ENCODE results near the gene RBM15. TPM values are rescaled to one million over a fixed set of nuclear protein-coding genes. Genes with fewer than 3 reads are reported as not detected.

RBM15 gene
- total and polyA plus RNA-seq, 2 experiments from 2014 or later: 20.8 to 84.0 TPM

- no peak for DNase-seq (ENCODE audit: low spot score)
- TF ChIP-seq ETS1 (IDR thresholded peaks at IDR 0.05): no peak
- TF ChIP-seq JUNB (IDR thresholded peaks at IDR 0.05; ENCODE audit: unreplicated experiment): no peak
- TF ChIP-seq ZNF331 (CRISPR knock-in tag; IDR thresholded peaks at IDR 0.05; ENCODE audit: low read depth): no peak
- TF ChIP-seq STAT1 (IDR thresholded peaks at IDR 0.05; ENCODE audit: unreplicated experiment): no peak
- TF ChIP-seq, protein P1, sequence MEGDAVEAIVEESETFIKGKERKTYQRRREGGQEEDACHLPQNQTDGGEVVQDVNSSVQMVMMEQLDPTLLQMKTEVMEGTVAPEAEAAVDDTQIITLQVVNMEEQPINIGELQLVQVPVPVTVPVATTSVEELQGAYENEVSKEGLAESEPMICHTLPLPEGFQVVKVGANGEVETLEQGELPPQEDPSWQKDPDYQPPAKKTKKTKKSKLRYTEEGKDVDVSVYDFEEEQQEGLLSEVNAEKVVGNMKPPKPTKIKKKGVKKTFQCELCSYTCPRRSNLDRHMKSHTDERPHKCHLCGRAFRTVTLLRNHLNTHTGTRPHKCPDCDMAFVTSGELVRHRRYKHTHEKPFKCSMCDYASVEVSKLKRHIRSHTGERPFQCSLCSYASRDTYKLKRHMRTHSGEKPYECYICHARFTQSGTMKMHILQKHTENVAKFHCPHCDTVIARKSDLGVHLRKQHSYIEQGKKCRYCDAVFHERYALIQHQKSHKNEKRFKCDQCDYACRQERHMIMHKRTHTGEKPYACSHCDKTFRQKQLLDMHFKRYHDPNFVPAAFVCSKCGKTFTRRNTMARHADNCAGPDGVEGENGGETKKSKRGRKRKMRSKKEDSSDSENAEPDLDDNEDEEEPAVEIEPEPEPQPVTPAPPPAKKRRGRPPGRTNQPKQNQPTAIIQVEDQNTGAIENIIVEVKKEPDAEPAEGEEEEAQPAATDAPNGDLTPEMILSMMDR (conservative IDR thresholded peaks at IDR 0.05; ENCODE audit: low read depth in 2 of 2): no peak
- TF ChIP-seq CREB1 (CRISPR knock-in tag; IDR thresholded peaks at IDR 0.05; ENCODE audit: low read depth): no peak
- TF ChIP-seq EZH2phosphoT487 (IDR thresholded peaks at IDR 0.05; ENCODE audit: unreplicated experiment): no peak
- TF ChIP-seq EZH2 (IDR thresholded peaks at IDR 0.05; ENCODE audit: low read depth, unreplicated experiment): no peak
- TF ChIP-seq ZNF114 (CRISPR knock-in tag; IDR thresholded peaks at IDR 0.05): no peak
- no peak for TF ChIP-seq NANOG (IDR thresholded peaks at IDR 0.05; ENCODE audit: borderline replicate concordance)
- no peak for TF ChIP-seq ZNF462 (CRISPR knock-in tag; IDR thresholded peaks at IDR 0.05)
- TF ChIP-seq, protein P2, sequence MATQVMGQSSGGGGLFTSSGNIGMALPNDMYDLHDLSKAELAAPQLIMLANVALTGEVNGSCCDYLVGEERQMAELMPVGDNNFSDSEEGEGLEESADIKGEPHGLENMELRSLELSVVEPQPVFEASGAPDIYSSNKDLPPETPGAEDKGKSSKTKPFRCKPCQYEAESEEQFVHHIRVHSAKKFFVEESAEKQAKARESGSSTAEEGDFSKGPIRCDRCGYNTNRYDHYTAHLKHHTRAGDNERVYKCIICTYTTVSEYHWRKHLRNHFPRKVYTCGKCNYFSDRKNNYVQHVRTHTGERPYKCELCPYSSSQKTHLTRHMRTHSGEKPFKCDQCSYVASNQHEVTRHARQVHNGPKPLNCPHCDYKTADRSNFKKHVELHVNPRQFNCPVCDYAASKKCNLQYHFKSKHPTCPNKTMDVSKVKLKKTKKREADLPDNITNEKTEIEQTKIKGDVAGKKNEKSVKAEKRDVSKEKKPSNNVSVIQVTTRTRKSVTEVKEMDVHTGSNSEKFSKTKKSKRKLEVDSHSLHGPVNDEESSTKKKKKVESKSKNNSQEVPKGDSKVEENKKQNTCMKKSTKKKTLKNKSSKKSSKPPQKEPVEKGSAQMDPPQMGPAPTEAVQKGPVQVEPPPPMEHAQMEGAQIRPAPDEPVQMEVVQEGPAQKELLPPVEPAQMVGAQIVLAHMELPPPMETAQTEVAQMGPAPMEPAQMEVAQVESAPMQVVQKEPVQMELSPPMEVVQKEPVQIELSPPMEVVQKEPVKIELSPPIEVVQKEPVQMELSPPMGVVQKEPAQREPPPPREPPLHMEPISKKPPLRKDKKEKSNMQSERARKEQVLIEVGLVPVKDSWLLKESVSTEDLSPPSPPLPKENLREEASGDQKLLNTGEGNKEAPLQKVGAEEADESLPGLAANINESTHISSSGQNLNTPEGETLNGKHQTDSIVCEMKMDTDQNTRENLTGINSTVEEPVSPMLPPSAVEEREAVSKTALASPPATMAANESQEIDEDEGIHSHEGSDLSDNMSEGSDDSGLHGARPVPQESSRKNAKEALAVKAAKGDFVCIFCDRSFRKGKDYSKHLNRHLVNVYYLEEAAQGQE (IDR thresholded peaks at IDR 0.05; ENCODE audit: unreplicated experiment): no peak
- no peak for TF ChIP-seq POLR2AphosphoS5 (IDR thresholded peaks at IDR 0.05; ENCODE audit: low read depth)
- peaks cover 8% of the 10 kb centered on the region for H3K4me1 Mint-ChIP-seq
- Histone ChIP-seq H3K27ac (ENCODE audit: low read depth) (no peak overlapping the region), H3K9me2 (ENCODE audit: insufficient read depth) (0 out of 2 replicates have a peak, but pooled peaks cover 5% of the 10 kb centered on the region), H3K79me2 (replicated peaks; ENCODE audit: insufficient read depth) (no peaks in the 10 kb centered on the region), H3K4me3 (no peak overlapping the region), H2AFZ (no peak overlapping the region), H3K4me2 (no peak overlapping the region), H4K20me1 (replicated peaks; ENCODE audit: insufficient read depth) (no peaks in the 10 kb centered on the region), H3K4me1 (ENCODE audit: insufficient read depth) (peaks cover 13% of the 10 kb centered on the region), H3K27me3 (ENCODE audit: insufficient read depth) (no peaks in the 10 kb centered on the region), H3K36me3 (ENCODE audit: insufficient read depth) (no peaks in the 10 kb centered on the region), H3F3A (replicated peaks; ENCODE audit: low read depth) (no peaks in the 10 kb centered on the region)
- H3K4me3 Mint-ChIP-seq: no peak overlapping the region
- ATAC-seq: no peak
- H3K9me3 Mint-ChIP-seq: no peaks in the 10 kb centered on the region
- H3K27me3 Mint-ChIP-seq (ENCODE audit: insufficient read depth, low read depth, poor library complexity): peaks cover 13% of the 10 kb centered on the region
- no peak overlapping the region for H3K27ac Mint-ChIP-seq
- H3K36me3 Mint-ChIP-seq (ENCODE audit: low read depth): no peaks in the 10 kb centered on the region
These were observed 30.9 kb upstream of the RBM15 start for GRCh38 chr1:110308247-110308646.
